SU-DHL-6 (cell line): ENCODE data around the gene TSHR.
"Not testable (repeated sequence)": the region's sequence is repeated elsewhere in the genome, so short reads cannot be mapped to it uniquely, and the experiment has no call there.

Experiments
- H2AFZ ChIP-seq: fragments of 200-600 bp; sonication (generic); 2 replicates; pipeline ENCODE4 v1.6.1; 2014; ENCODE audit warnings: low read depth, mild to moderate bottlenecking, moderate library complexity, mixed read lengths, antibody characterized with exemption, low read length; ENCODE audit not compliant: severe bottlenecking
- H3F3A ChIP-seq: fragments of 200-600 bp; shearing (Covaris generic); 2 replicates; pipeline ENCODE4 v1.6.0; 2016; ENCODE audit warnings: antibody characterized with exemption, mild to moderate bottlenecking; ENCODE audit not compliant: insufficient read depth
- H3K27ac ChIP-seq: fragments of 200-600 bp; sonication (generic); 2 replicates; pipeline ENCODE4 v1.5.1; 2016; ENCODE audit warnings: low read depth, mild to moderate bottlenecking, low read length, moderate library complexity, mixed read lengths
- H3K27me3 ChIP-seq: fragments of 200-600 bp; sonication (generic), shearing (Covaris generic); 2 replicates; pipeline ENCODE4 v1.6.0; 2014; ENCODE audit warnings: mild to moderate bottlenecking, low read length
- H3K36me3 ChIP-seq: fragments of 200-600 bp; sonication (generic); 2 replicates; pipeline ENCODE4 v1.6.1; 2014; ENCODE audit warnings: mild to moderate bottlenecking, low read length, mixed read lengths
- H3K4me2 ChIP-seq: fragments of 300-600, 200-600 bp; shearing (Covaris generic), sonication (generic); 2 replicates; pipeline ENCODE4 v1.6.0; 2014; ENCODE audit warnings: low read length, low read depth, mild to moderate bottlenecking; ENCODE audit not compliant: poor library complexity, severe bottlenecking
- H3K4me3 ChIP-seq: fragments of 200-600 bp; sonication (generic); 2 replicates; pipeline ENCODE4 v1.5.1; 2014; ENCODE audit warnings: antibody characterized with exemption, low read length, mild to moderate bottlenecking, mixed read lengths; ENCODE audit not compliant: insufficient read depth, poor library complexity, severe bottlenecking
- H3K79me2 ChIP-seq: fragments of 200-600 bp; sonication (generic); 2 replicates; pipeline ENCODE4 v1.6.1; 2014; ENCODE audit warnings: mild to moderate bottlenecking, low read length, moderate library complexity; ENCODE audit not compliant: insufficient read depth
- H3K9ac ChIP-seq: fragments of 200-600 bp; sonication (generic); 2 replicates; pipeline ENCODE4 v1.7.0; 2014; ENCODE audit warnings: mild to moderate bottlenecking, low read length
- H3K9me2 ChIP-seq: fragments of 200-600 bp; sonication (generic); replicated peaks from 2 replicates; pipeline ENCODE4 v1.6.1; 2014; ENCODE audit warnings: low read length; ENCODE audit not compliant: insufficient read depth
- H3K9me3 ChIP-seq: fragments of 200-600 bp; sonication (generic); 2 replicates; pipeline ENCODE4 v1.6.1; 2014; ENCODE audit warnings: low read length, mixed read lengths; ENCODE audit not compliant: insufficient read depth
- H4K20me1 ChIP-seq: fragments of 200-600 bp; sonication (generic); 2 replicates; pipeline ENCODE4 v1.6.1; 2014; ENCODE audit warnings: low read depth, mild to moderate bottlenecking, antibody characterized with exemption, low read length, moderate library complexity, mixed read lengths
- CTCF ChIP-seq: fragments of 200-600 bp; sonication (generic); IDR thresholded peaks from one replicate; pipeline ENCODE4 v1.5.1; 2017; ENCODE audit warnings: antibody characterized with exemption, mild to moderate bottlenecking, low read length, moderate library complexity; ENCODE audit not compliant: insufficient read depth, poor library complexity, severe bottlenecking
- EZH2phosphoT487 ChIP-seq: fragments of 200-600 bp; sonication (generic), shearing (Covaris generic); conservative IDR thresholded peaks from 2 replicates; pipeline ENCODE4 v1.6.1; 2018; ENCODE audit warnings: mild to moderate bottlenecking, antibody characterized with exemption, low read length, moderate library complexity, mixed read lengths

TSHR gene

GRCh38 chr14:80948291-80948690, 7.1 kb upstream of the TSHR start:
- no peak overlapping the region for H3K9ac ChIP-seq
- H3K27me3 ChIP-seq = no peaks in the 10 kb centered on the region
- TF ChIP-seq CTCF = no peak
- TF ChIP-seq EZH2phosphoT487 = no peak
- H3K4me3 ChIP-seq = no peak overlapping the region
- H3K27ac ChIP-seq = no peak overlapping the region
- no peaks in the 10 kb centered on the region for H3K36me3 ChIP-seq
- H3K9me2 ChIP-seq = no peaks in the 10 kb centered on the region
- no peaks in the 10 kb centered on the region for H3K79me2 ChIP-seq
- no peak overlapping the region for H3K4me2 ChIP-seq
- H3K9me3 ChIP-seq = no peaks in the 10 kb centered on the region
- no peaks in the 10 kb centered on the region for H4K20me1 ChIP-seq
- H3F3A ChIP-seq = no peaks in the 10 kb centered on the region
- no peak overlapping the region for H2AFZ ChIP-seq

- no peak overlapping the region for H3K4me3 ChIP-seq
- H3K9me3 ChIP-seq = no peaks in the 10 kb centered on the region
- no peak overlapping the region for H2AFZ ChIP-seq
- no peaks in the 10 kb centered on the region for H4K20me1 ChIP-seq
- TF ChIP-seq CTCF = no peak
- no peak for TF ChIP-seq EZH2phosphoT487
- H3K79me2 ChIP-seq = no peaks in the 10 kb centered on the region
- no peak overlapping the region for H3K4me2 ChIP-seq
- H3K9ac ChIP-seq = no peak overlapping the region
- H3K9me2 ChIP-seq = no peaks in the 10 kb centered on the region
- no peak overlapping the region for H3K27ac ChIP-seq
- H3K36me3 ChIP-seq = no peaks in the 10 kb centered on the region
- no peaks in the 10 kb centered on the region for H3F3A ChIP-seq
- H3K27me3 ChIP-seq = no peaks in the 10 kb centered on the region
These were observed 3.9 kb upstream of the TSHR start for GRCh38 chr14:80951491-80951890.

GRCh38 chr14:80953211-80953610, 2.2 kb upstream of the TSHR start:
- H3K9ac ChIP-seq, H3K9me3 ChIP-seq, H2AFZ ChIP-seq, H3K36me3 ChIP-seq, H3K4me3 ChIP-seq, H4K20me1 ChIP-seq, H3K27me3 ChIP-seq, H3K4me2 ChIP-seq, H3K27ac ChIP-seq, H3K79me2 ChIP-seq, H3K9me2 ChIP-seq, H3F3A ChIP-seq: not testable (repeated sequence)

GRCh38 chr14:80954687-80955299, 628 bp upstream of the TSHR start:
- no peak overlapping the region for H2AFZ ChIP-seq
- H3K27me3 ChIP-seq = no peaks in the 10 kb centered on the region
- no peaks in the 10 kb centered on the region for H3K36me3 ChIP-seq
- H3F3A ChIP-seq = peaks cover 4% of the 10 kb centered on the region; the same call in 1 of the 2 replicates
- no peak overlapping the region for H3K4me3 ChIP-seq
- H3K27ac ChIP-seq = no peak overlapping the region
- H3K9me2 ChIP-seq = no peaks in the 10 kb centered on the region
- no peaks in the 10 kb centered on the region for H3K9me3 ChIP-seq
- H3K4me2 ChIP-seq = peak overlapping the region; percentile 42
- TF ChIP-seq EZH2phosphoT487 (no peak), CTCF (peak; percentile 76)
- H4K20me1 ChIP-seq = no peaks in the 10 kb centered on the region
- H3K9ac ChIP-seq = no peak overlapping the region
- no peaks in the 10 kb centered on the region for H3K79me2 ChIP-seq
